Measurements from ENCODE around the gene DGKI. TPM values are rescaled to one million over a fixed set of nuclear protein-coding genes. Genes with fewer than 3 reads are reported as not detected.

DGKI gene
- total and polyA plus RNA-seq, 9 of the 15 experiments (the other 6 are each of a cell fraction or from before 2014, with no cell fraction given), result 0.11 to 0.54 (median 0.15) TPM; not detected in 5

DNA sequence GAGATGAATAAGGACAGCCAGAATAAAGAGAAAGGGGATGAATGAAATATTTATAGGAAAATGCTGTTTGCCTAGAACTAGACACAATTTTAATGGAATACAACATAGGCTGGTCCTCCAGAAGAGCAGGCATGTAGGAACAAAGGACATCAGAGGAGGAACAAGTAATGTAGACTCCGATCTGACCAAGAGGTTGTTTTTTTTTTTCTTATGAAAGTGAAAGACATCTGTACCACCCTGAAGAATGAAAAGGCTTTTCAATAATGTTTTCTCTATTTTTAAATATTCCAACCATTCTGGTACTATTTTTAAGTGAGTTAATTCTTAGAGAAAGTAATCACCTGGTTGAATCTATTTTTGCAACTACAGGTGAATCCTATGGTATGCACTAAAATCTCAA is 366.4 kb downstream of the DGKI start:
- no peaks in the 10 kb centered on the region for H3K79me2 ChIP-seq (ENCODE audit: control insufficient read depth, insufficient read depth, low read length)
- ATAC-seq, result no peak
- no peak overlapping the region for H3K4me3 ChIP-seq
- TF ChIP-seq NFE2L1 (tag; IDR thresholded peaks at IDR 0.05; ENCODE audit: borderline replicate concordance, low read depth) (no peak), RFX1 (IDR thresholded peaks at IDR 0.05) (no peak), FOXK2 (conservative IDR thresholded peaks at IDR 0.05 in 1 of 2, IDR thresholded peaks at IDR 0.05 in 1 of 2; ENCODE audit: low read depth in 2 of 2) (no peak), POLR2H (tag; IDR thresholded peaks at IDR 0.05; ENCODE audit: low read depth) (no peak)
- WGBS (ENCODE audit: insufficient coverage, low coverage, missing lambda C conversion rate), result 0% methylated on average over 1 of the region's 1 CpG
- POLR2A ChIA-PET, result interaction anchor here (0.7 kb wide), 1 partner anchor 80 kb away, joined by 4 read pairs; no protein-coding TSS in a partner anchor
- no peak overlapping the region for H3K27ac ChIP-seq (ENCODE audit: extremely low read depth, low read depth, low read length)
- H3K36me3 ChIP-seq (ENCODE audit: control insufficient read depth, insufficient read depth, low read length), result no peaks in the 10 kb centered on the region
- BruUV-seq (replicated peaks), result no TSS peak
- no peaks in the 10 kb centered on the region for H3K27me3 ChIP-seq (ENCODE audit: control insufficient read depth in 2 of 2, insufficient read depth in 2 of 2, low read length in 2 of 2)
- no peaks in the 10 kb centered on the region for H3K4me1 ChIP-seq (replicated peaks in 1 of 2; ENCODE audit: control insufficient read depth in 2 of 2, insufficient read depth in 2 of 2, low read length in 2 of 2)
- H3K9ac ChIP-seq (ENCODE audit: insufficient read depth in 1 of 2, low read depth in 2 of 2, low read length in 2 of 2), result no peak overlapping the region
- H3K4me2 ChIP-seq (ENCODE audit: insufficient read depth, low read length), result no peak overlapping the region
- H4K20me1 ChIP-seq (replicated peaks; ENCODE audit: control insufficient read depth, insufficient read depth, low read length), result no peaks in the 10 kb centered on the region
- no peaks in the 10 kb centered on the region; the same call in 1 of the 2 replicates for H3K9me3 ChIP-seq (replicated peaks; ENCODE audit: control insufficient read depth, insufficient read depth, low read depth, low read length)
- no peaks in the 10 kb centered on the region for H3K9me1 ChIP-seq (ENCODE audit: control insufficient read depth, insufficient read depth, low read length)
- in situ Hi-C loops (cut with MboI), result no loop called here
- FAIRE-seq, result no peak
- no peak for DNase-seq (ENCODE audit: extremely low read depth in 1 of 4, low spot score in 3 of 4)
- intact Hi-C loops (cut with micrococcal nuclease), result no loop called here
- H2AFZ ChIP-seq (ENCODE audit: low read depth, low read length), result no peak overlapping the region
- CTCF ChIA-PET (ENCODE audit: low intra/inter-chr PET ratio), result no interaction called here

DNA sequence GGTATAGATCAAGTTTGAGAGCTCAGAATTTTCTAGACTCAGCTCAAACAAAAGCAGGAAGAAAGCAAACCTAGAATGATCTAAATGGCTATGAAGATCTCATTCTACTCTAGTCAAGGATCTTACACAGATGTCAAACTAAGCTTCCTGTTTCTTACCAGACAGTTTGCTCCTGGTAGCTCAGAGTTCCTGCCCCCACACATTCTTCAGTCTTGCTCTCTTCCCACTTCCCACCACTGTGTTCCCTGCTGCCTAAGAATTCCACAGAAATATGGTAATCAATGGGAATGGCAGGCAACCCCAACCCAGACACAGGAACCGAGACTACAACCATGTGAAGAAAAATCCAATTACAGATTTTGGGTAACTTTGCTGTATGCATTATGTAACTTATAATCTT is 369.8 kb downstream of the DGKI start:
- ATAC-seq (no peak), FAIRE-seq (no peak), DNase-seq (ENCODE audit: extremely low read depth in 1 of 4, low spot score in 3 of 4) (no peak)
- H3K4me2 ChIP-seq (ENCODE audit: insufficient read depth, low read length), result no peak overlapping the region
- H3K9me1 ChIP-seq (ENCODE audit: control insufficient read depth, insufficient read depth, low read length), result no peaks in the 10 kb centered on the region
- H3K9me3 ChIP-seq (replicated peaks; ENCODE audit: control insufficient read depth, insufficient read depth, low read depth, low read length), result no peaks in the 10 kb centered on the region; the same call in 1 of the 2 replicates
- no peak overlapping the region for H3K9ac ChIP-seq (ENCODE audit: insufficient read depth in 1 of 2, low read depth in 2 of 2, low read length in 2 of 2)
- H4K20me1 ChIP-seq (replicated peaks; ENCODE audit: control insufficient read depth, insufficient read depth, low read length), result no peaks in the 10 kb centered on the region
- no peak overlapping the region for H3K27ac ChIP-seq (ENCODE audit: extremely low read depth, low read depth, low read length)
- BruUV-seq (replicated peaks), result no TSS peak
- in situ Hi-C loops (cut with MboI), result no loop called here
- H3K36me3 ChIP-seq (ENCODE audit: control insufficient read depth, insufficient read depth, low read length), result no peaks in the 10 kb centered on the region
- no peaks in the 10 kb centered on the region for H3K4me1 ChIP-seq (replicated peaks in 1 of 2; ENCODE audit: control insufficient read depth in 2 of 2, insufficient read depth in 2 of 2, low read length in 2 of 2)
- H3K4me3 ChIP-seq, result no peak overlapping the region
- no peaks in the 10 kb centered on the region for H3K27me3 ChIP-seq (ENCODE audit: control insufficient read depth in 2 of 2, insufficient read depth in 2 of 2, low read length in 2 of 2)
- 0% methylated on average over 1 of the region's 1 CpG for WGBS (ENCODE audit: insufficient coverage, low coverage, missing lambda C conversion rate)
- intact Hi-C loops (cut with micrococcal nuclease), result no loop called here
- no peaks in the 10 kb centered on the region for H3K79me2 ChIP-seq (ENCODE audit: control insufficient read depth, insufficient read depth, low read length)
- ChIA-PET CTCF (ENCODE audit: low intra/inter-chr PET ratio) (no interaction called here), POLR2A (no interaction called here)
- H2AFZ ChIP-seq (ENCODE audit: low read depth, low read length), result no peak overlapping the region
- TF ChIP-seq, protein P1, sequence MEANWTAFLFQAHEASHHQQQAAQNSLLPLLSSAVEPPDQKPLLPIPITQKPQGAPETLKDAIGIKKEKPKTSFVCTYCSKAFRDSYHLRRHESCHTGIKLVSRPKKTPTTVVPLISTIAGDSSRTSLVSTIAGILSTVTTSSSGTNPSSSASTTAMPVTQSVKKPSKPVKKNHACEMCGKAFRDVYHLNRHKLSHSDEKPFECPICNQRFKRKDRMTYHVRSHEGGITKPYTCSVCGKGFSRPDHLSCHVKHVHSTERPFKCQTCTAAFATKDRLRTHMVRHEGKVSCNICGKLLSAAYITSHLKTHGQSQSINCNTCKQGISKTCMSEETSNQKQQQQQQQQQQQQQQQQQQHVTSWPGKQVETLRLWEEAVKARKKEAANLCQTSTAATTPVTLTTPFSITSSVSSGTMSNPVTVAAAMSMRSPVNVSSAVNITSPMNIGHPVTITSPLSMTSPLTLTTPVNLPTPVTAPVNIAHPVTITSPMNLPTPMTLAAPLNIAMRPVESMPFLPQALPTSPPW (CRISPR knock-in tag; IDR thresholded peaks at IDR 0.05), result no peak
- no peak for TF ChIP-seq SETDB1 (IDR thresholded peaks at IDR 0.05; ENCODE audit: low read length)
- TF ChIP-seq, protein P2, sequence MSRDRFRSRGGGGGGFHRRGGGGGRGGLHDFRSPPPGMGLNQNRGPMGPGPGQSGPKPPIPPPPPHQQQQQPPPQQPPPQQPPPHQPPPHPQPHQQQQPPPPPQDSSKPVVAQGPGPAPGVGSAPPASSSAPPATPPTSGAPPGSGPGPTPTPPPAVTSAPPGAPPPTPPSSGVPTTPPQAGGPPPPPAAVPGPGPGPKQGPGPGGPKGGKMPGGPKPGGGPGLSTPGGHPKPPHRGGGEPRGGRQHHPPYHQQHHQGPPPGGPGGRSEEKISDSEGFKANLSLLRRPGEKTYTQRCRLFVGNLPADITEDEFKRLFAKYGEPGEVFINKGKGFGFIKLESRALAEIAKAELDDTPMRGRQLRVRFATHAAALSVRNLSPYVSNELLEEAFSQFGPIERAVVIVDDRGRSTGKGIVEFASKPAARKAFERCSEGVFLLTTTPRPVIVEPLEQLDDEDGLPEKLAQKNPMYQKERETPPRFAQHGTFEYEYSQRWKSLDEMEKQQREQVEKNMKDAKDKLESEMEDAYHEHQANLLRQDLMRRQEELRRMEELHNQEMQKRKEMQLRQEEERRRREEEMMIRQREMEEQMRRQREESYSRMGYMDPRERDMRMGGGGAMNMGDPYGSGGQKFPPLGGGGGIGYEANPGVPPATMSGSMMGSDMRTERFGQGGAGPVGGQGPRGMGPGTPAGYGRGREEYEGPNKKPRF (IDR thresholded peaks at IDR 0.05; ENCODE audit: low read depth, low read length), result no peak
- no peak for TF ChIP-seq ZNF766 (CRISPR knock-in tag; conservative IDR thresholded peaks at IDR 0.05)
- no peak for TF ChIP-seq SAFB2 (IDR thresholded peaks at IDR 0.05; ENCODE audit: borderline replicate concordance, low read depth, low read length, severe bottlenecking)
- no peak for TF ChIP-seq ZFX (CRISPR knock-in tag; IDR thresholded peaks at IDR 0.05)
- TF ChIP-seq MAZ (CRISPR knock-in tag; conservative IDR thresholded peaks at IDR 0.05 in 1 of 2, IDR thresholded peaks at IDR 0.05 in 1 of 2), result no peak
- TF ChIP-seq ZNF311 (CRISPR knock-in tag; IDR thresholded peaks at IDR 0.05), result no peak
- no peak for TF ChIP-seq HMGN3 (IDR thresholded peaks at IDR 0.05; ENCODE audit: borderline replicate concordance, extremely low read depth, insufficient read length, low read depth, low read length)
